Measurements from ENCODE around the gene WDFY4. TPM values are rescaled to one million over a fixed set of nuclear protein-coding genes. Genes with fewer than 3 reads are reported as not detected.

The WDFY4 gene
- polyA plus RNA-seq, 2 of the 4 experiments (the other 2 are of a cell fraction) = not detected

- no peak for TF ChIP-seq JUN (IDR thresholded peaks at IDR 0.05)
- TF ChIP-seq TFCP2L1 (CRISPR knock-in tag; IDR thresholded peaks at IDR 0.05) = no peak
- no peak for TF ChIP-seq ZFP36 (IDR thresholded peaks at IDR 0.05; ENCODE audit: borderline replicate concordance, partially characterized antibody)
- no peak for TF ChIP-seq POLR2AphosphoS2 (conservative IDR thresholded peaks at IDR 0.05; ENCODE audit: low read length)
- TF ChIP-seq ESRRA (IDR thresholded peaks at IDR 0.05; ENCODE audit: borderline replicate concordance, low read length) = no peak
- no peak for TF ChIP-seq EHF (CRISPR knock-in tag; IDR thresholded peaks at IDR 0.05)
- no peak for TF ChIP-seq RARB (CRISPR knock-in tag; IDR thresholded peaks at IDR 0.05)
- TF ChIP-seq HOXA7 (CRISPR knock-in tag; IDR thresholded peaks at IDR 0.05) = no peak
- H3K4me3 ChIP-seq = no peak overlapping the region
- H3K27ac ChIP-seq = no peak overlapping the region
- ATAC-seq (no peak), DNase-seq (ENCODE audit: low read depth in 1 of 2, low spot score in 1 of 2) (no peak), FAIRE-seq (no peak)
- H3K4me1 ChIP-seq = no peaks in the 10 kb centered on the region
- CTCF ChIA-PET = no interaction called here
- no peaks in the 10 kb centered on the region for H3K9me3 ChIP-seq
- H3K4me2 ChIP-seq = no peak overlapping the region
- 23% methylated on average over 5 of the region's 5 CpGs for WGBS (ENCODE audit: missing lambda C conversion rate)
- POLR2A ChIA-PET = no interaction called here
Measured at GRCh38 chr10:48750991-48751390, 66.3 kb downstream of the WDFY4 start.

- CTCF ChIA-PET = no interaction called here
- H3K4me1 ChIP-seq = no peaks in the 10 kb centered on the region
- POLR2A ChIA-PET = no interaction called here
- ATAC-seq (no peak), FAIRE-seq (no peak), DNase-seq (ENCODE audit: low read depth in 1 of 2, low spot score in 1 of 2) (no peak)
- H3K9me3 ChIP-seq = no peaks in the 10 kb centered on the region
- no peak for TF ChIP-seq USF2 (IDR thresholded peaks at IDR 0.05)
- TF ChIP-seq HDAC2 (IDR thresholded peaks at IDR 0.05) = no peak
- no peak for TF ChIP-seq SREBF2 (IDR thresholded peaks at IDR 0.05)
- TF ChIP-seq ELK1 (IDR thresholded peaks at IDR 0.05; ENCODE audit: low read depth, low read length) = no peak
- no peak for TF ChIP-seq REST (IDR thresholded peaks at IDR 0.05)
- no peak for TF ChIP-seq RARB (CRISPR knock-in tag; IDR thresholded peaks at IDR 0.05)
- no peak for TF ChIP-seq ZC3H11A (IDR thresholded peaks at IDR 0.05)
- TF ChIP-seq RAD21 (conservative IDR thresholded peaks at IDR 0.05 in 1 of 2, IDR thresholded peaks at IDR 0.05 in 1 of 2) = no peak
- TF ChIP-seq RCOR1 (IDR thresholded peaks at IDR 0.05; ENCODE audit: low read depth, low read length) = no peak
- TF ChIP-seq MYC (IDR thresholded peaks at IDR 0.05; ENCODE audit: borderline replicate concordance, low read length) = no peak
- no peak for TF ChIP-seq EHF (CRISPR knock-in tag; IDR thresholded peaks at IDR 0.05)
- TF ChIP-seq BCL3 (IDR thresholded peaks at IDR 0.05) = no peak
- TF ChIP-seq HMGXB4 (CRISPR knock-in tag; IDR thresholded peaks at IDR 0.05; ENCODE audit: borderline replicate concordance) = no peak
- no peak overlapping the region for H3K27ac ChIP-seq
- no peak overlapping the region for H3K4me2 ChIP-seq
- no peak overlapping the region for H3K4me3 ChIP-seq
- WGBS (ENCODE audit: missing lambda C conversion rate) = 6% methylated on average over 5 of the region's 5 CpGs
Measured at GRCh38 chr10:48751730-48752129, 67.1 kb downstream of the WDFY4 start.
